ENCODE measurements around the gene CTSZ. TPM values are rescaled to one million over a fixed set of nuclear protein-coding genes. Genes with fewer than 3 reads are reported as not detected.

Gene CTSZ
- total RNA-seq, 2 donors from 2014 or later, result 29.7 to 52.2 TPM

GRCh38 chr20:59002388-59002787 is 4.7 kb downstream of the CTSZ start:
- peak overlapping the region; percentile 94 for H3K27ac Mint-ChIP-seq
- no peak overlapping the region for H3K4me3 Mint-ChIP-seq
- H3K4me1 Mint-ChIP-seq, result peaks cover 38% of the 10 kb centered on the region
- H3K9me3 Mint-ChIP-seq, result no peaks in the 10 kb centered on the region
- no peak for ATAC-seq (replicated peaks)
- no peaks in the 10 kb centered on the region for H3K27me3 Mint-ChIP-seq
- H3K36me3 Mint-ChIP-seq (ENCODE audit: low read depth), result peaks cover 35% of the 10 kb centered on the region

GRCh38 chr20:59001449-59002171 is 5.4 kb downstream of the CTSZ start:
- Mint-ChIP-seq H3K4me3 (no peak overlapping the region), H3K4me1 (peaks cover 38% of the 10 kb centered on the region), H3K36me3 (ENCODE audit: low read depth) (peaks cover 43% of the 10 kb centered on the region), H3K27ac (no peak overlapping the region), H3K9me3 (no peaks in the 10 kb centered on the region), H3K27me3 (no peaks in the 10 kb centered on the region)
- ATAC-seq (replicated peaks), result no peak

GRCh38 chr20:59001068-59001448 is 6.0 kb downstream of the CTSZ start:
- Mint-ChIP-seq H3K36me3 (ENCODE audit: low read depth) (peaks cover 49% of the 10 kb centered on the region), H3K4me1 (peaks cover 38% of the 10 kb centered on the region), H3K27me3 (no peaks in the 10 kb centered on the region), H3K4me3 (no peak overlapping the region), H3K27ac (no peak overlapping the region), H3K9me3 (no peaks in the 10 kb centered on the region)
- no peak for ATAC-seq (replicated peaks)

- Mint-ChIP-seq H3K36me3 (ENCODE audit: low read depth) (peaks cover 56% of the 10 kb centered on the region), H3K9me3 (no peaks in the 10 kb centered on the region), H3K27me3 (no peaks in the 10 kb centered on the region), H3K4me3 (no peak overlapping the region), H3K27ac (no peak overlapping the region), H3K4me1 (peaks cover 31% of the 10 kb centered on the region)
- ATAC-seq (replicated peaks), result no peak
Measured at GRCh38 chr20:59000326-59000725, 6.7 kb downstream of the CTSZ start.

- Mint-ChIP-seq H3K9me3 (no peaks in the 10 kb centered on the region), H3K36me3 (ENCODE audit: low read depth) (peaks cover 57% of the 10 kb centered on the region), H3K4me1 (peaks cover 15% of the 10 kb centered on the region), H3K27me3 (no peaks in the 10 kb centered on the region), H3K4me3 (no peak overlapping the region), H3K27ac (no peak overlapping the region)
- no peak for ATAC-seq (replicated peaks)
Measured at GRCh38 chr20:58998656-58999055, 8.4 kb downstream of the CTSZ start.

- peaks cover 71% of the 10 kb centered on the region for H3K36me3 Mint-ChIP-seq (ENCODE audit: low read depth)
- no peaks in the 10 kb centered on the region for H3K27me3 Mint-ChIP-seq
- no peak overlapping the region for H3K27ac Mint-ChIP-seq
- H3K4me1 Mint-ChIP-seq, result peaks cover under 1% of the 10 kb centered on the region
- ATAC-seq (replicated peaks), result no peak
- H3K4me3 Mint-ChIP-seq, result no peak overlapping the region
- no peaks in the 10 kb centered on the region for H3K9me3 Mint-ChIP-seq
Measured at GRCh38 chr20:58997141-58997770, 9.8 kb downstream of the CTSZ start.

GRCh38 chr20:58996226-58996611 is 10.8 kb downstream of the CTSZ start:
- Mint-ChIP-seq H3K27me3 (no peaks in the 10 kb centered on the region), H3K4me1 (no peaks in the 10 kb centered on the region), H3K4me3 (no peak overlapping the region), H3K27ac (no peak overlapping the region), H3K36me3 (ENCODE audit: low read depth) (peaks cover 81% of the 10 kb centered on the region), H3K9me3 (no peaks in the 10 kb centered on the region)
- ATAC-seq (replicated peaks), result no peak

GRCh38 chr20:58995461-58996225 is 11.4 kb downstream of the CTSZ start:
- ATAC-seq (replicated peaks), result no peak
- Mint-ChIP-seq H3K27ac (no peak overlapping the region), H3K9me3 (no peaks in the 10 kb centered on the region), H3K36me3 (ENCODE audit: low read depth) (peaks cover 85% of the 10 kb centered on the region), H3K4me1 (no peaks in the 10 kb centered on the region), H3K4me3 (no peak overlapping the region), H3K27me3 (no peaks in the 10 kb centered on the region)

GRCh38 chr20:58994390-58995159 is 12.5 kb downstream of the CTSZ start:
- Mint-ChIP-seq H3K27ac (no peak overlapping the region), H3K4me3 (no peak overlapping the region), H3K27me3 (no peaks in the 10 kb centered on the region), H3K4me1 (no peaks in the 10 kb centered on the region), H3K9me3 (no peaks in the 10 kb centered on the region), H3K36me3 (ENCODE audit: low read depth) (peaks cover 90% of the 10 kb centered on the region)
- no peak for ATAC-seq (replicated peaks)

GRCh38 chr20:58993332-58994248 is 13.5 kb downstream of the CTSZ start:
- H3K9me3 Mint-ChIP-seq, result no peaks in the 10 kb centered on the region
- H3K27me3 Mint-ChIP-seq, result no peaks in the 10 kb centered on the region
- H3K36me3 Mint-ChIP-seq (ENCODE audit: low read depth), result peaks cover 96% of the 10 kb centered on the region
- H3K4me3 Mint-ChIP-seq, result no peak overlapping the region
- H3K4me1 Mint-ChIP-seq, result no peaks in the 10 kb centered on the region
- no peak overlapping the region for H3K27ac Mint-ChIP-seq
- no peak for ATAC-seq (replicated peaks)

GRCh38 chr20:58992911-58993310 is 14.1 kb downstream of the CTSZ start:
- Mint-ChIP-seq H3K36me3 (ENCODE audit: low read depth) (peaks cover 99% of the 10 kb centered on the region), H3K27me3 (no peaks in the 10 kb centered on the region), H3K4me1 (no peaks in the 10 kb centered on the region), H3K9me3 (no peaks in the 10 kb centered on the region), H3K27ac (no peak overlapping the region), H3K4me3 (no peak overlapping the region)
- ATAC-seq (replicated peaks), result no peak

GRCh38 chr20:58991715-58992114 is 15.3 kb downstream of the CTSZ start:
- H3K27ac Mint-ChIP-seq, result no peak overlapping the region

GRCh38 chr20:58990651-58991445 is 16.2 kb downstream of the CTSZ start:
- no peak for ATAC-seq (replicated peaks)
- no peak overlapping the region for H3K27ac Mint-ChIP-seq
- peaks cover 8% of the 10 kb centered on the region for H3K4me1 Mint-ChIP-seq
- no peaks in the 10 kb centered on the region for H3K9me3 Mint-ChIP-seq
- no peak overlapping the region for H3K4me3 Mint-ChIP-seq
- H3K27me3 Mint-ChIP-seq, result no peaks in the 10 kb centered on the region
- H3K36me3 Mint-ChIP-seq (ENCODE audit: low read depth), result peaks cover 99% of the 10 kb centered on the region

More at GRCh38 chr20:58991715-58992114, 15.3 kb downstream of the CTSZ start:
- H3K27me3 Mint-ChIP-seq, result no peaks in the 10 kb centered on the region
- H3K4me3 Mint-ChIP-seq, result no peak overlapping the region
- ATAC-seq (replicated peaks), result no peak
- H3K4me1 Mint-ChIP-seq, result peaks cover 4% of the 10 kb centered on the region
- H3K36me3 Mint-ChIP-seq (ENCODE audit: low read depth), result peaks cover 99% of the 10 kb centered on the region
- no peaks in the 10 kb centered on the region for H3K9me3 Mint-ChIP-seq

All from activated T-helper 17 cell treated with anti-CD3 and anti-CD28 coated beads, Interleukin-2, amount 50 U/mL, for 72 hours (primary cell).